ENCODE data around the gene MOGAT2.

The MOGAT2 gene

GRCh38 chr11:75760243-75760642 is 42.6 kb downstream of the MOGAT2 start:
- DNase-seq = no peak

GRCh38 chr11:75760710-75761493 is 43.3 kb downstream of the MOGAT2 start:
- no peak for DNase-seq

GRCh38 chr11:75762158-75762557 is 44.5 kb downstream of the MOGAT2 start:
- DNase-seq = no peak

- DNase-seq = no peak
Measured at GRCh38 chr11:75762885-75763284, 45.2 kb downstream of the MOGAT2 start.

GRCh38 chr11:75763846-75764245 is 46.2 kb downstream of the MOGAT2 start:
- no peak for DNase-seq

GRCh38 chr11:75765116-75765515 is 47.5 kb downstream of the MOGAT2 start:
- DNase-seq = no peak

- DNase-seq = no peak
Measured at GRCh38 chr11:75766443-75767227, 49.0 kb downstream of the MOGAT2 start.

- DNase-seq = no peak
Measured at GRCh38 chr11:75767228-75767572, 49.6 kb downstream of the MOGAT2 start.

- no peak for DNase-seq
Measured at GRCh38 chr11:75767793-75768111, 50.1 kb downstream of the MOGAT2 start.

- no peak for DNase-seq
Measured at GRCh38 chr11:75768112-75768908, 50.7 kb downstream of the MOGAT2 start, which contains the start of gene DGAT2. Gene DGAT2 (plus strand): TSS chr11:75768778. CDS start chr11:75768992, 214 bp downstream.

GRCh38 chr11:75768909-75769771 is 51.5 kb downstream of the MOGAT2 start:
- DNase-seq = no peak

GRCh38 chr11:75770102-75770501 is 52.5 kb downstream of the MOGAT2 start:
- DNase-seq = no peak

GRCh38 chr11:75771646-75772410 is 54.2 kb downstream of the MOGAT2 start:
- DNase-seq = no peak

- no peak for DNase-seq
Measured at GRCh38 chr11:75773595-75774353, 56.1 kb downstream of the MOGAT2 start.

GRCh38 chr11:75775056-75775455 is 57.4 kb downstream of the MOGAT2 start:
- DNase-seq = no peak

- no peak for DNase-seq
Measured at GRCh38 chr11:75776546-75776945, 58.9 kb downstream of the MOGAT2 start.

- no peak for DNase-seq
Measured at GRCh38 chr11:75777461-75778110, 59.9 kb downstream of the MOGAT2 start.

- DNase-seq = no peak
Measured at GRCh38 chr11:75778962-75779361, 61.3 kb downstream of the MOGAT2 start.

GRCh38 chr11:75779960-75780359 is 62.3 kb downstream of the MOGAT2 start:
- no peak for DNase-seq

GRCh38 chr11:75780888-75781287 is 63.2 kb downstream of the MOGAT2 start:
- DNase-seq = no peak
